ENCODE measurements around the gene NXF1. TPM values are rescaled to one million over a fixed set of nuclear protein-coding genes. Genes with fewer than 3 reads are reported as not detected.
"Not testable (repeated sequence)": the region's sequence is repeated elsewhere in the genome, so short reads cannot be mapped to it uniquely, and the experiment has no call there.

NXF1 gene
- total RNA-seq, 1 donor from 2014 or later: 41.4 TPM

DNA sequence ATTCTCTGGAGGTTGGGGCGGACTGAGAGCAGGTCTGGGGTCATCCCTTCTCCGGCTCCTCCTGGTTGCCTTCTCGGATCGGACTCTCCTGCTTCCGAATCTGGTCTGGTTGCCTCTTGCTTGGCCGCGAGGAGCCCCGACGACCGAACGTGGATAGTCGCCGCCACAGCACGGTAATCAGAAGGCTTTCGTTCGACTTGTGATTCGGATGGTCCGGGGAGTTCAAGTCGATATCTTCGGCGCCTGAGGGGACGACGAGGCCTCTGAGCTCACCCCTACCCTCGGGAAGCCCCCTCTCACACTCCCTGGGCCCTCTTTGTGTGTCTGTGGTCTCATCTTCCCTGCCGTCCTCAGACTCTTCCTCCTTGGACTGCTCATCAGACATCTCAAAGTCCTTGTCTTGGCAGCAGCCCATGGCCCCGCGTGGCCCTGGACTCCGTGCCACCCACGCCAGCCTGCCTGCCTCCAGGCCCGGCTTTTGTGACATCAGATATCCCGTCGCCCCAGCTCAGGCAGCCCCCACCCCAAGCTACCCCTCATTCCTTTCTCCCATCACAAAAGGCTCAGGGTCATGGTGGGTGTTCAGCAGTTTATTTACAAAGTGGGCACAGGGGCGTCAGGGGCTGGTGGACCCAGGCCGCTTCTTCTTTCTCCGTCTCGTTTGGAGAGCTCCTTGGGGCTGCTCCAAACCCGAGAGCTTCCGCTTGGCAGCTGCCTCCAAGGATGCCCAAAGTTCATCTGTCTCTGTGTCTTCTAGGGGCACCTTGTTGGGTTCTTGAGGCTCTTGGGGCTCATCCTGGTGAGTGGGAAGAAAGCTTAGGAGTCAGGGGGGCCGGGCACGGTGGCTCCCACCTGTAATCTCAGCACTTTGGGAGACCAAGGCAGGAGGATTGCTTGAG, 27.3 kb upstream of the NXF1 start, which contains the start of gene TEX54:
Gene TEX54, minus strand, starts transcription at position 506 of the 899 bp plus-strand sequence.
- Histone ChIP-seq H3K4me3 (ENCODE audit: low read depth, low read length) (peak within 1 kb of the TSS; percentile 81), H3K36me3 (ENCODE audit: control insufficient read depth, insufficient read depth, low read length) (peaks cover 3% of the 10 kb centered on the region), H3K27me3 (ENCODE audit: control insufficient read depth, insufficient read depth, low read length) (no peaks in the 10 kb centered on the region)
- no peak for DNase-seq (ENCODE audit: low read depth)
- TF ChIP-seq CTCF (IDR thresholded peaks at IDR 0.05; ENCODE audit: insufficient read depth, low read length, poor library complexity, severe bottlenecking): no peak

GRCh38 chr11:62831520-62832335, 26.5 kb upstream of the NXF1 start, which contains the start of gene STX5:
STX5 (minus strand) TSS chr11:62832051; CDS start chr11:62831243, 808 bp downstream.
- Histone ChIP-seq H3K36me3 (ENCODE audit: control insufficient read depth, insufficient read depth, low read length) (peaks cover 3% of the 10 kb centered on the region), H3K27me3 (ENCODE audit: control insufficient read depth, insufficient read depth, low read length) (no peaks in the 10 kb centered on the region), H3K4me3 (ENCODE audit: low read depth, low read length) (peak within 1 kb of the TSS; percentile 81)
- no peak for TF ChIP-seq CTCF (IDR thresholded peaks at IDR 0.05; ENCODE audit: insufficient read depth, low read length, poor library complexity, severe bottlenecking)
- peak; percentile 93 for DNase-seq (ENCODE audit: low read depth)

DNA sequence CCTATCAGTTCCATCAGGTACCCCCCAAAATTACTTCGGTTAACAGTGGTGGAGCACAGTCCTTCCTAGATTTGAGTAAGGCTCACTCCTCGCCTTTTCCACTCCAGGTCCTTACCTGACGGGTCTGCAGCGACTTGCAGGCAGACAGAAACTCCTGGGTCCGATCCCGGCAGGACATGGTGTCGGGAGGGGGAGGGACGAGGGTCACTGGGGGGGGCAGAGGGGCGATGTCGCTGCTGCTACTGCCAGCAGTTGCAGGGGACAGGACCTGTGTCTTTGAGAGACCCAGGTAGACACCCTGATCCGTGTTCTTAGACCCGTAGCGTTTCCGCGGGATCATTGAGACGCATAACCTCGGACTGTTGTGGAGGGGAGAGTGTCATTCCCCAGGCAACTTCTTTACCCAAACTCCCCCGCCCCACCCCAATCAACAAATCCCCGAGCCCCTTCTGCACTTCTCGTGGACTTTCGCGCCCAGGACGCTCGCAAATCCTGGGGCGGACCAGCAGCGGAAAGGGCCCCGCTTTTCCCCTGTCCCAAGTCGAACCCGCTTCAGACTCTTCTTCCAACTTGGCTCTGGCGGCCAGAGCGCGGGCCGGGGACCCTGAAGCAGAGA, 25.8 kb upstream of the NXF1 start:
- no peaks in the 10 kb centered on the region for H3K27me3 ChIP-seq (ENCODE audit: control insufficient read depth, insufficient read depth, low read length)
- H3K4me3 ChIP-seq (ENCODE audit: low read depth, low read length): peak overlapping the region; percentile 81
- TF ChIP-seq CTCF (IDR thresholded peaks at IDR 0.05; ENCODE audit: insufficient read depth, low read length, poor library complexity, severe bottlenecking): no peak
- no peak for DNase-seq (ENCODE audit: low read depth)
- peaks cover 3% of the 10 kb centered on the region for H3K36me3 ChIP-seq (ENCODE audit: control insufficient read depth, insufficient read depth, low read length)

DNA sequence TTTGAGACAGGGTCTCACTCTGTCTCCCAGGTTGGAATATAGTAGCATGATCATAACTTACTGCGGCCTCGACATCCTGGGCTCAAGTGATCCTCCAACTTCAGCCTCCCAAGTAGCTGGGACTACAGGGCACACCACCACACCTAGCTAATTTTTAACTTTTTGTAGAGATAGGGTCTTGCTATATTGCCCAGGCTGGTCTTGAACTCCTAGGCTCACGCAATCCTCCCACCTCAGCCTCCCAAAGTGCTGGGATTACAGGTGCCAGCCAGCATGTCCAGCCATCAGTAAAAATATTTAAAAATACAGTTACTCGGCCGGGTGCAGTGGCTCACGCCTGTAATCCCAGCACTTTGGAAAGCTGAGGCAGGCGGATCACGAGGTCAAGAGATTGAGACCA, 22.9 kb upstream of the NXF1 start:
- DNase-seq (ENCODE audit: low read depth); H3K27me3 ChIP-seq (ENCODE audit: control insufficient read depth, insufficient read depth, low read length); H3K4me3 ChIP-seq (ENCODE audit: low read depth, low read length); H3K36me3 ChIP-seq (ENCODE audit: control insufficient read depth, insufficient read depth, low read length): not testable (repeated sequence)

GRCh38 chr11:62823677-62824076, 18.4 kb upstream of the NXF1 start:
- no peak for TF ChIP-seq CTCF (IDR thresholded peaks at IDR 0.05; ENCODE audit: insufficient read depth, low read length, poor library complexity, severe bottlenecking)
- Histone ChIP-seq H3K36me3 (ENCODE audit: control insufficient read depth, insufficient read depth, low read length) (no peaks in the 10 kb centered on the region), H3K27me3 (ENCODE audit: control insufficient read depth, insufficient read depth, low read length) (no peaks in the 10 kb centered on the region), H3K4me3 (ENCODE audit: low read depth, low read length) (no peak overlapping the region)
- DNase-seq (ENCODE audit: low read depth): no peak

GRCh38 chr11:62817129-62817528, 11.9 kb upstream of the NXF1 start:
- no peak overlapping the region for H3K4me3 ChIP-seq (ENCODE audit: low read depth, low read length)
- no peak for DNase-seq (ENCODE audit: low read depth)
- no peaks in the 10 kb centered on the region for H3K36me3 ChIP-seq (ENCODE audit: control insufficient read depth, insufficient read depth, low read length)
- H3K27me3 ChIP-seq (ENCODE audit: control insufficient read depth, insufficient read depth, low read length): no peaks in the 10 kb centered on the region
- no peak for TF ChIP-seq CTCF (IDR thresholded peaks at IDR 0.05; ENCODE audit: insufficient read depth, low read length, poor library complexity, severe bottlenecking)
